Aorta (tissue), 5 donors: Measurements from ENCODE around the gene ADAMTS17. TPM values are rescaled to one million over a fixed set of nuclear protein-coding genes. Genes with fewer than 3 reads are reported as not detected.

Source experiments
- ATAC-seq: fragments of 200-7000 bp; cut with Tn5 transposase; one replicate; pipeline ENCODE4 v1.9.1; 2022; ENCODE audit warnings: moderate library complexity; ENCODE audit not compliant: low FRiP score
- DNase-seq, 2 donors: peaks; one replicate each; pipeline ENCODE4 v3.0.0-alpha.2; 2020
- H3K27ac ChIP-seq, 2 donors: one replicate each; pipeline ENCODE4 v1.5.1; 2013; ENCODE audit warnings: low read length in 2 of 2, mild to moderate bottlenecking in 2 of 2, moderate library complexity in 2 of 2, control low read depth in 1 of 2, inconsistent platforms in 1 of 2, low read depth in 1 of 2
- H3K27me3 ChIP-seq, 2 donors: one replicate each; pipeline ENCODE4 v1.6.1; 2013; ENCODE audit warnings: control low read depth in 1 of 2, low read length in 1 of 2, mild to moderate bottlenecking in 1 of 2, moderate library complexity in 1 of 2; ENCODE audit not compliant: insufficient read depth in 2 of 2, control insufficient read depth in 1 of 2
- H3K36me3 ChIP-seq, 2 donors: one replicate each; pipeline ENCODE4 v1.6.1; 2013; ENCODE audit warnings: control low read depth in 1 of 2, low read length in 1 of 2, mild to moderate bottlenecking in 1 of 2; ENCODE audit not compliant: insufficient read depth in 2 of 2, control insufficient read depth in 1 of 2
- H3K4me1 ChIP-seq, 2 donors: one replicate each; pipeline ENCODE4 v1.6.1; 2013; ENCODE audit warnings: low read length in 2 of 2, control low read depth in 1 of 2, mild to moderate bottlenecking in 1 of 2, moderate library complexity in 1 of 2; ENCODE audit not compliant: insufficient read depth in 2 of 2, control insufficient read depth in 1 of 2
- H3K4me3 ChIP-seq, 2 donors: one replicate each; pipeline ENCODE4 v1.5.1; 2013; ENCODE audit warnings: low read length in 2 of 2, control low read depth in 1 of 2, mild to moderate bottlenecking in 1 of 2
- H3K9me3 ChIP-seq: one replicate; pipeline ENCODE4 v1.6.1; 2013; ENCODE audit warnings: mild to moderate bottlenecking, low read length; ENCODE audit not compliant: control insufficient read depth
- WGBS, 2 donors: extraction: QIAGEN DNeasy Blood & Tissue Kit; methylation state at CpG; one replicate each; pipeline ENCODE4 v1.1.7; 2013; 5-methylcytosine and 5-hydroxymethylcytosine counted together
- intact Hi-C, 2 donors: fragments of 100-400 bp; cut with DNase I; formaldehyde crosslinking; loops; one replicate each; pipeline versions ENCODE4 v1.14.2 to v1.15.0; 2022
- polyA plus RNA-seq, 2 donors: library from polyadenylated mRNA; stranded (reverse); fragments of 200-250 nt; gene quantifications; one replicate each; pipeline ENCODE4 v1.2.3, GENCODE V29; 2013
- total RNA-seq, 2 donors: library from RNA; stranded (reverse); fragmentation: NEBNext Ultra II Directional; extraction: Animal tissue kit (Norgen Biotek cat#: 25700); gene quantifications; one replicate each; pipeline ENCODE4 v1.2.1, GENCODE V29; 2021
- donor health status: healthy with polysubstance abuse.
- donor health status: Bipolar disorder and iron deficiency.
- donor health status: DM: no; HTN: no; CAD: no.
- donor health status: DM: no; HTN: no; CAD: no.
- donor health status: DM: yes; HTN: yes; CAD: no.

The ADAMTS17 gene
- total and polyA plus RNA-seq, 4 donors = 0.41 to 4.2 (median 1.8) TPM; not detected in 1

GRCh38 chr15:100281096-100281917 lies 60.5 kb downstream of the ADAMTS17 start:
- DNase-seq = no peak
- no peaks in the 10 kb centered on the region for H3K4me1 ChIP-seq
- H3K27ac ChIP-seq = no peak overlapping the region
- H3K36me3 ChIP-seq = no peaks in the 10 kb centered on the region
- 93 to 98% methylated on average over 30 of the region's 30 CpGs for WGBS, 2 donors
- H3K4me3 ChIP-seq = no peak overlapping the region
- intact Hi-C loops = no loop called here
- no peak for ATAC-seq
- no peaks in the 10 kb centered on the region for H3K27me3 ChIP-seq
- no peaks in the 10 kb centered on the region for H3K9me3 ChIP-seq

- H3K36me3 ChIP-seq = no peaks in the 10 kb centered on the region
- no peak overlapping the region for H3K27ac ChIP-seq
- no peaks in the 10 kb centered on the region for H3K9me3 ChIP-seq
- intact Hi-C loops = no loop called here
- ATAC-seq = no peak
- no peak overlapping the region for H3K4me3 ChIP-seq
- no peaks in the 10 kb centered on the region for H3K4me1 ChIP-seq
- DNase-seq = no peak
- H3K27me3 ChIP-seq = no peaks in the 10 kb centered on the region
- WGBS, 2 donors = 26 to 38% methylated on average over 2 of the region's 2 CpGs
These were observed 61.9 kb downstream of the ADAMTS17 start for GRCh38 chr15:100279849-100280248.

- DNase-seq (no peak), ATAC-seq (no peak)
- WGBS, 2 donors = 17 to 21% methylated on average over 7 of the region's 7 CpGs
These were observed 62.3 kb downstream of the ADAMTS17 start for GRCh38 chr15:100279446-100279845.

GRCh38 chr15:100278596-100279380 lies 63.0 kb downstream of the ADAMTS17 start:
- no peak for ATAC-seq
- H3K27me3 ChIP-seq = no peaks in the 10 kb centered on the region
- 90 to 94% methylated on average over 14 of the region's 14 CpGs for WGBS, 2 donors
- no peak overlapping the region for H3K27ac ChIP-seq
- no peaks in the 10 kb centered on the region for H3K36me3 ChIP-seq
- H3K9me3 ChIP-seq = no peaks in the 10 kb centered on the region
- no peak overlapping the region for H3K4me3 ChIP-seq
- DNase-seq = no peak
- intact Hi-C loops = no loop called here
- H3K4me1 ChIP-seq = no peaks in the 10 kb centered on the region

More at GRCh38 chr15:100279446-100279845, 62.3 kb downstream of the ADAMTS17 start:
- intact Hi-C loops = no loop called here
- no peaks in the 10 kb centered on the region for H3K4me1 ChIP-seq
- no peak overlapping the region for H3K4me3 ChIP-seq
- no peaks in the 10 kb centered on the region for H3K27me3 ChIP-seq
- no peak overlapping the region for H3K27ac ChIP-seq
- no peaks in the 10 kb centered on the region for H3K36me3 ChIP-seq
- H3K9me3 ChIP-seq = no peaks in the 10 kb centered on the region

- H3K4me1 ChIP-seq = no peaks in the 10 kb centered on the region
- H3K36me3 ChIP-seq = no peaks in the 10 kb centered on the region
- H3K27ac ChIP-seq = no peak overlapping the region
- no peaks in the 10 kb centered on the region for H3K9me3 ChIP-seq
- 62 to 78% methylated on average over 17 of the region's 17 CpGs for WGBS, 2 donors
- ATAC-seq (no peak), DNase-seq (no peak)
- H3K27me3 ChIP-seq = no peaks in the 10 kb centered on the region
- intact Hi-C loops = no loop called here
- H3K4me3 ChIP-seq = no peak overlapping the region
These were observed 64.5 kb downstream of the ADAMTS17 start for GRCh38 chr15:100277087-100277855.

- intact Hi-C loops = no loop called here
- H3K27me3 ChIP-seq = no peaks in the 10 kb centered on the region
These were observed 65.3 kb downstream of the ADAMTS17 start for GRCh38 chr15:100276506-100276905.

GRCh38 chr15:100275641-100276040 lies 66.1 kb downstream of the ADAMTS17 start:
- ATAC-seq (no peak), DNase-seq (no peak)
- H3K27ac ChIP-seq = no peak overlapping the region
- H3K27me3 ChIP-seq = no peaks in the 10 kb centered on the region
- H3K9me3 ChIP-seq = no peaks in the 10 kb centered on the region
- H3K36me3 ChIP-seq = no peaks in the 10 kb centered on the region
- H3K4me1 ChIP-seq = no peaks in the 10 kb centered on the region
- intact Hi-C loops = no loop called here
- 65 to 83% methylated on average over 6 of the region's 6 CpGs for WGBS, 2 donors
- no peak overlapping the region for H3K4me3 ChIP-seq

More at GRCh38 chr15:100276506-100276905, 65.3 kb downstream of the ADAMTS17 start:
- Histone ChIP-seq H3K27ac (no peak overlapping the region), H3K9me3 (no peaks in the 10 kb centered on the region), H3K36me3 (no peaks in the 10 kb centered on the region), H3K4me3 (no peak overlapping the region), H3K4me1 (no peaks in the 10 kb centered on the region)
- ATAC-seq (no peak), DNase-seq (no peak)
- 46 to 64% methylated on average over 8 of the region's 8 CpGs for WGBS, 2 donors

- 77% methylated on average over 3 of the region's 3 CpGs for WGBS, 2 donors
- no peak overlapping the region for H3K4me3 ChIP-seq
These were observed 71.9 kb downstream of the ADAMTS17 start for GRCh38 chr15:100269831-100270230.

More at GRCh38 chr15:100269831-100270230, 71.9 kb downstream of the ADAMTS17 start:
- Histone ChIP-seq H3K27ac (no peak overlapping the region), H3K4me1 (no peaks in the 10 kb centered on the region), H3K27me3 (no peaks in the 10 kb centered on the region), H3K36me3 (no peaks in the 10 kb centered on the region), H3K9me3 (no peaks in the 10 kb centered on the region)
- DNase-seq = no peak
- intact Hi-C loops = no loop called here
- ATAC-seq = no peak
